Astrocyte (in vitro differentiated cells and primary cell): ENCODE measurements around the gene HSD3B2.

Experiments
- CTCF ChIP-seq: IDR thresholded peaks from 2 replicates; pipeline ENCODE4 v1.5.1; 2011; ENCODE audit warnings: low read depth, mild to moderate bottlenecking, inconsistent platforms, low read length, moderate library complexity; ENCODE audit not compliant: insufficient read depth
- EZH2 ChIP-seq: IDR thresholded peaks from 2 replicates; pipeline ENCODE4 v1.6.1; 2012; ENCODE audit warnings: mild to moderate bottlenecking, low read length, inconsistent platforms; ENCODE audit not compliant: insufficient read depth

- TF ChIP-seq CTCF (no peak), EZH2 (no peak)
Observed at GRCh38 chr1:119404736-119405135, 10.2 kb upstream of the HSD3B2 start.
